OCI-LY1 (cell line): ENCODE results near the gene EXD3.

Experiments
- H2AFZ ChIP-seq: fragments of 200-600 bp; sonication (generic), shearing (Covaris generic); 2 replicates; pipeline ENCODE4 v1.6.0; 2014; ENCODE audit warnings: antibody characterized with exemption, mild to moderate bottlenecking, low read length
- H3F3A ChIP-seq: fragments of 200-600 bp; sonication (generic), shearing (Covaris generic); 2 replicates; pipeline ENCODE4 v1.6.0; 2014; ENCODE audit warnings: mild to moderate bottlenecking, antibody characterized with exemption, low read length, moderate library complexity; ENCODE audit not compliant: insufficient read depth
- H3K27ac ChIP-seq: fragments of 200-600 bp; sonication (generic); 2 replicates; pipeline ENCODE4 v1.5.1; 2014; ENCODE audit warnings: low read length, mixed run types, mild to moderate bottlenecking, low read depth; ENCODE audit not compliant: poor library complexity, severe bottlenecking
- H3K27me3 ChIP-seq: fragments of 200-600 bp; sonication (generic); 2 replicates; pipeline ENCODE4 v1.6.0; 2014; ENCODE audit warnings: antibody characterized with exemption, mild to moderate bottlenecking, low read length, moderate library complexity; ENCODE audit not compliant: insufficient read depth
- H3K36me3 ChIP-seq: fragments of 200-600 bp; sonication (generic); 2 replicates; pipeline ENCODE4 v1.6.1; 2014; ENCODE audit warnings: mild to moderate bottlenecking, antibody characterized with exemption, low read length, moderate library complexity, mixed read lengths; ENCODE audit not compliant: insufficient read depth
- H3K4me1 ChIP-seq: fragments of 200-600 bp; sonication (generic); 2 replicates; pipeline ENCODE4 v1.5.1; 2014; ENCODE audit warnings: mild to moderate bottlenecking, low read length, moderate library complexity; ENCODE audit not compliant: insufficient read depth, severe bottlenecking
- H3K4me2 ChIP-seq: fragments of 200-600 bp; sonication (generic), shearing (Covaris generic); 2 replicates; pipeline ENCODE4 v1.6.1; 2014; ENCODE audit warnings: low read length
- H3K4me3 ChIP-seq: fragments of 200-600 bp; sonication (generic); 2 replicates; pipeline ENCODE4 v1.5.1; 2014; ENCODE audit warnings: low read length, low read depth, mild to moderate bottlenecking, mixed read lengths; ENCODE audit not compliant: poor library complexity, severe bottlenecking
- H3K79me2 ChIP-seq: fragments of 200-600 bp; shearing (Covaris generic); 2 replicates; pipeline ENCODE4 v1.6.1; 2016; ENCODE audit warnings: mixed run types, low read length, mixed read lengths; ENCODE audit not compliant: insufficient read depth
- H3K9ac ChIP-seq: fragments of 200-600 bp; sonication (generic), shearing (Covaris generic); 2 replicates; pipeline ENCODE4 v1.6.1; 2014; ENCODE audit warnings: mild to moderate bottlenecking, low read length, mixed read lengths
- H3K9me2 ChIP-seq: fragments of 200-600 bp; sonication (generic), shearing (Covaris generic); 2 replicates; pipeline ENCODE4 v1.6.1; 2014; ENCODE audit warnings: low read depth, mild to moderate bottlenecking, low read length, mixed read lengths
- H3K9me3 ChIP-seq: fragments of 200-600 bp; shearing (Covaris generic); 2 replicates; pipeline ENCODE4 v1.6.1; 2014; ENCODE audit warnings: low read length, mixed read lengths
- H4K20me1 ChIP-seq: fragments of 200-600 bp; sonication (generic), shearing (Covaris generic); 2 replicates; pipeline ENCODE4 v1.6.0; 2016; ENCODE audit warnings: mild to moderate bottlenecking, low read length; ENCODE audit not compliant: insufficient read depth
- EZH2 ChIP-seq: fragments of 200-600 bp; sonication (generic), shearing (Covaris generic); IDR thresholded peaks from 2 replicates; pipeline ENCODE4 v1.8.0; 2017; ENCODE audit warnings: borderline replicate concordance, mixed run types, mild to moderate bottlenecking, antibody characterized with exemption, low read length, moderate library complexity, mixed read lengths
- TF ChIP-seq, protein P1 (sequence below): fragments of 200-600 bp; sonication (generic), shearing (Covaris generic); IDR thresholded peaks from 2 replicates; pipeline ENCODE4 v1.5.1; 2017; ENCODE audit warnings: mild to moderate bottlenecking, antibody characterized with exemption, low read length, moderate library complexity, mixed read lengths

Gene EXD3

DNA sequence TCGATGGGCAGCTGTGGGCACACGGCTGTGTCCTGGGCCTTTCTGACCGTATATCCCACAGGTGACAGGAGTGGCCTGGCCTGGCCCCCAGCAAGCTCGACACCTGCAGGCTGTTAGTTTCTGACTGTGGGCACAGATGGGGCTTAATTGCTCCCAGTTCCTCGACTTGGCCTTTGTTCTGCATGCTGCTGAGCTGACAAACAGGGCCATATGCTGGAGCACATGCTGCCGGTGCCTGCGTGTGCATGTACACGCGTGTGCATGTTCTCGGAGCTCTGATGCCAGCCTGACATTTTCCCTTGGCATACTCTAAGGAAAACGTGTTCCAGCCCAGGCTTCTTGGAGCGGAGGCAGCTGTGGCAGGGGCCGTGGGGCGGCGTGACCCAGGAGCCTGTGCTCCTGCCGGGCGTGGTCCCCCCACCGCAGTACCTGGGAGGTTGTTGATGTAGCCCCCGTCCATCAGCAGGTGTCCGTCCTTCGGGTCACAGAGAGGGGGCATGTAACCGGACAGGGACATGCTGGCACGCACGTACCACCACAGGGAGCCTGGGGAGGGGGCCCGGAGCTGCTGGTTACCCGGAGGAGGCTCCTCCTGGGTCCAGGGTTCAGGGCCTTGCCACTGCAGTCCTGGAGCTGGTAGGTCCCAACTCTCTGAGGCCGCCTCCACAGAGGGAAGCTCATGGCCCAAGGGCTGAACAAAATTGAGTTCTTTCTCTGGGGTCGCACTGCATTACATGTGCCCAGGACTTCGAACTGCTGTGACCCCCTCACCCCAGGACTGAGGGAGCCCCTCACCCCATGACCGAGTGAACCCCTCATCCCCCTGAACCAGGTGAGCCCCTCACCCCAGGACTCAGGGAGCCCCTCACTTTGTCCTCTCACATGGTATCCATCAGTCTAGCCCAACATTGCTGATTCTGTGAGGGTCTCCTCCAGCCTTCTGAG, 40.3 kb upstream of the EXD3 start:
- no peak overlapping the region for H2AFZ ChIP-seq
- no peak for TF ChIP-seq EZH2
- TF ChIP-seq, protein P1, sequence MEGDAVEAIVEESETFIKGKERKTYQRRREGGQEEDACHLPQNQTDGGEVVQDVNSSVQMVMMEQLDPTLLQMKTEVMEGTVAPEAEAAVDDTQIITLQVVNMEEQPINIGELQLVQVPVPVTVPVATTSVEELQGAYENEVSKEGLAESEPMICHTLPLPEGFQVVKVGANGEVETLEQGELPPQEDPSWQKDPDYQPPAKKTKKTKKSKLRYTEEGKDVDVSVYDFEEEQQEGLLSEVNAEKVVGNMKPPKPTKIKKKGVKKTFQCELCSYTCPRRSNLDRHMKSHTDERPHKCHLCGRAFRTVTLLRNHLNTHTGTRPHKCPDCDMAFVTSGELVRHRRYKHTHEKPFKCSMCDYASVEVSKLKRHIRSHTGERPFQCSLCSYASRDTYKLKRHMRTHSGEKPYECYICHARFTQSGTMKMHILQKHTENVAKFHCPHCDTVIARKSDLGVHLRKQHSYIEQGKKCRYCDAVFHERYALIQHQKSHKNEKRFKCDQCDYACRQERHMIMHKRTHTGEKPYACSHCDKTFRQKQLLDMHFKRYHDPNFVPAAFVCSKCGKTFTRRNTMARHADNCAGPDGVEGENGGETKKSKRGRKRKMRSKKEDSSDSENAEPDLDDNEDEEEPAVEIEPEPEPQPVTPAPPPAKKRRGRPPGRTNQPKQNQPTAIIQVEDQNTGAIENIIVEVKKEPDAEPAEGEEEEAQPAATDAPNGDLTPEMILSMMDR = no peak
- no peak overlapping the region for H3K27ac ChIP-seq
- no peak overlapping the region for H3K9ac ChIP-seq
- H3F3A ChIP-seq = no peaks in the 10 kb centered on the region
- no peaks in the 10 kb centered on the region for H3K9me2 ChIP-seq
- no peaks in the 10 kb centered on the region for H3K79me2 ChIP-seq
- no peak overlapping the region for H3K4me3 ChIP-seq
- H3K4me1 ChIP-seq = peaks cover 25% of the 10 kb centered on the region
- no peaks in the 10 kb centered on the region for H3K9me3 ChIP-seq
- no peak overlapping the region for H3K4me2 ChIP-seq
- peaks cover 5% of the 10 kb centered on the region; the same call in 1 of the 2 replicates for H3K27me3 ChIP-seq
- H4K20me1 ChIP-seq = no peaks in the 10 kb centered on the region
- H3K36me3 ChIP-seq = no peaks in the 10 kb centered on the region

DNA sequence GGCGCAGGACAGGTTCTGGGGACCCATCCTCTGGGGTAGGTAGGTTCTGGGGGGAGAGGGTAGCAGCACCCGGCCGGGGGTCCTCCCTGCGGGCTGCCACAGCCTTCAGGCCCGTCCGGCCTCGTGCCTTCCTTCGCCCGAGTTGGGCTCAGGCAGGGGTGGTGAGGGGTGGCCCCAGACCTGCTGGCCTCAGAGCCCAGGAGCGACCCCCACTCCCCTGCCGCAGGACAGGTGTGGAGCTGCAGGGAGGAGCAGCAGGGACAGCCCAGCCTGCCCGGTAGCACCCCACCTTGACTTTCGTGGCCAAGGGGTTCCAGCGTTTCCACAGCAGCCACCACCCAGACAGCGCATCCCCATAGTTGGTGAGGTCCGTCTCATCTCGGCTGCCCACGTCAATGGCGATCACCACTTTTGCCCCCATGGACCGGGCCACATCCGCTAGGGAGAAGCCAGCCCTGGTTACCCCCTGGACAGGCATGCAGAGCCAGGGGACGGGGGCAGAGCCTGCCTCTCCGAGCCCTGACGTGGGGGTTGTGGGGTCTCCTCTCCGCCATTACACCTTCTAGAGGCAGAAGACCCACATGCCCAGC, 39.5 kb upstream of the EXD3 start:
- Histone ChIP-seq H3K36me3 (peaks cover 4% of the 10 kb centered on the region; the same call in 1 of the 2 replicates), H3K27me3 (peaks cover 5% of the 10 kb centered on the region; the same call in 1 of the 2 replicates), H3K4me3 (peak overlapping the region; percentile 48), H3K9me2 (no peaks in the 10 kb centered on the region), H3K4me2 (peak overlapping the region; percentile 61), H3F3A (no peaks in the 10 kb centered on the region), H3K9me3 (no peaks in the 10 kb centered on the region), H3K27ac (no peak overlapping the region), H4K20me1 (no peaks in the 10 kb centered on the region), H3K4me1 (peaks cover 32% of the 10 kb centered on the region), H3K9ac (peak overlapping the region; percentile 12; the same call in 1 of the 2 replicates), H2AFZ (no peak overlapping the region), H3K79me2 (no peaks in the 10 kb centered on the region)
- TF ChIP-seq EZH2 = no peak
- TF ChIP-seq, protein P1 = no peak

GRCh38 chr9:137461663-137462395, 38.9 kb upstream of the EXD3 start:
- Histone ChIP-seq H3K9ac (peak overlapping the region; percentile 12; the same call in 1 of the 2 replicates), H4K20me1 (no peaks in the 10 kb centered on the region), H3K9me2 (no peaks in the 10 kb centered on the region), H3K79me2 (no peaks in the 10 kb centered on the region), H3K27me3 (peaks cover 5% of the 10 kb centered on the region; the same call in 1 of the 2 replicates), H3K4me2 (peak overlapping the region; percentile 61), H2AFZ (no peak overlapping the region), H3K4me1 (peaks cover 32% of the 10 kb centered on the region), H3K9me3 (no peaks in the 10 kb centered on the region), H3K4me3 (peak overlapping the region; percentile 48), H3F3A (no peaks in the 10 kb centered on the region), H3K27ac (no peak overlapping the region), H3K36me3 (peaks cover 8% of the 10 kb centered on the region; the same call in 1 of the 2 replicates)
- TF ChIP-seq, protein P1 = peak; percentile 26; the same call in 1 of the 2 replicates
- no peak for TF ChIP-seq EZH2
